Hematopoietic multipotent progenitor cell treated with erythropoietin and hydrocortisone succinate and interleukin-3 and kit ligand, for 15 days (in vitro differentiated cells): ENCODE measurements around the gene MAP2K6.

Experiments used
- DNase-seq: peaks from one replicate; pipeline ENCODE4 v3.0.0-alpha.2; 2015; ENCODE audit warnings: low spot score

The MAP2K6 gene

DNA sequence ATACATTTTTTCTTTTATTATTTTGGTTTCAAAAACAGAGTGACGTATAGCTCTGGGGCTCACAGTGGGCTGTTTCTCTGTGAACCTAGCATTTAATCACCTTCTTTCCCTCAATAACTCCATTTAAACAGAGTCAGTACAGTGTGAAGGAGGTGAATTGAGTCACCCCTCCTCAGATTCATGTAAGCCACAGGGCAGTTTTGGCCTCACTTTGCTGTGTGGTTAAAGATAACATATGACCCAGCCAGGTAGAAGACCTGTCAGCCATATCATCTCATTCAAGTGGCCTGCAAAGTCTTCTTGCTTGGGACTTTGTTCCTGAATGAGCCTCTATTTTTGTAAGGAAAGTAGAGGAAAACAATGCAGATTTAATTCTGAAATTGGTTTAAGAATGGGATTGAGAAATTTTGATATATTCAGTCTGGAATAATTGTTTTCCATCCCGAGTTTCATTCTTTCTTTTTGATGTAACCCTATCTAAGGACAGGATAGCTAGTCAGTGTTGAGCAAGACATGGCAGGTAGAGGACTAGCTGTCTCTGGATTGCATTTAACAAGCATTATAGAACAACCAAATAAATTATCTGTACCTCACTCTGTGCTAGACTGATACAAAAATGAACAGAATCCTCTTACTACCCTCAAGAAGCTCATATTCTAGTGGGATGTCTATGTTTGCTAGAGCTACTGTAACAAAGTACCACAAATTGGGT, 13.1 kb downstream of the MAP2K6 start:
- no peak for DNase-seq

GRCh38 chr17:69428252-69428980, 13.9 kb downstream of the MAP2K6 start:
- DNase-seq = no peak

DNA sequence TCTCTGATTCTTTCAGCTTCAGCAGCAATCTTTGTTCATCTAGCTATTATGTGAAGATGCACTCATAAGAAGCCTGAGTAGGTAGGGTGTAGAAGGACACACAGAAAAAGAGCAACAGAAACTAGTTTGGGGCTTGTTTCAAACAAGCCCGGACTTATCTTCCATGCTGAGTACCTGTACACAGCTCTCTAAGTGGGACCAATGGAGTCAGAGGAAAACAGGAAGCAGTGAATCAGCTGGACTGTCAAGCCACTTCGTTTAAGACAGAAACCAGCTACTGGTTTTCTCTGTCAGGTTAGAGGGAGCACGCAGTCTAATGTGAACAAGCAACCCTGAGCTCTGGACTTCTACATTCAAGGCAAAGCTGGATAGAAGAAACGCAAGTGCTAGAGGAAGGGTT, 16.0 kb downstream of the MAP2K6 start:
- no peak for DNase-seq

DNA sequence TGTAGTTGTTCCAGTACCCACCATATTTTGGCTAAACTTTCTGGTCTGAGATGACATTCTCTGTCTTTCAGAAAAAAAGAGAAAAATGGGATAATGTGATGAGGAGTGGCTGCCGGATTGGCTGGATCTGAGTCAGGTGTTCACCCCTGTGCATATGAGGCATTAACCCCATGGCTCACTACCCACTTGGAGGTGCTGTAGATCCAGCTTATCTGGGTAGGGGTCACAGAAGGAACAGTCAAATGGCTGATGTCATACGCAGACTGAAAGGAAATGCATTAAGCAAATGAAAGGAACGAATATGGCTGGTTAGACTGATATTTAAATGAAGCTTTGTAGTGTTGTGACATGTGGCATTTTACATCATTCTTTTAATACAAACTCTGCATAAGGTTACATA, 17.3 kb downstream of the MAP2K6 start:
- no peak for DNase-seq

GRCh38 chr17:69433093-69433492, 18.6 kb downstream of the MAP2K6 start:
- no peak for DNase-seq

GRCh38 chr17:69434164-69434579, 19.7 kb downstream of the MAP2K6 start:
- no peak for DNase-seq

GRCh38 chr17:69435971-69436696, 21.6 kb downstream of the MAP2K6 start:
- no peak for DNase-seq

DNA sequence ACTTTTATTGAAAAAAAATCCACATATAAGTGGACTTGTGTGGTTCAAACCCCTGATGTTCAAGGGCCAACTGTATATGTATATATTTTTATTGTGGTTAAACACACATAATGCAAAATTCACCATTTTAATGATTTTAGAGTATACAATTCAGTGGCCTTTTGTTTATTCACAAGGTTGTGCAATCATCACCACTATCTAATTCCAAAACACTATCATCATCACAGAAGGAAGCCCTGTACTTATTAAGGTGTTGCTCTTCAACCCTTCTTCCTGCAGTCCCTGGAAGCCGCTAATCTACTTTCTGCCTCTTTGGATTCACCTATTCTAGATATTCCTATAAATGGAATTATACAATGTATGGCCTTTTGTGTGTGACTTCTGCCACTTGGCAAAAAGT, 23.0 kb downstream of the MAP2K6 start:
- no peak for DNase-seq

GRCh38 chr17:69438776-69439175, 24.3 kb downstream of the MAP2K6 start:
- DNase-seq = no peak

DNA sequence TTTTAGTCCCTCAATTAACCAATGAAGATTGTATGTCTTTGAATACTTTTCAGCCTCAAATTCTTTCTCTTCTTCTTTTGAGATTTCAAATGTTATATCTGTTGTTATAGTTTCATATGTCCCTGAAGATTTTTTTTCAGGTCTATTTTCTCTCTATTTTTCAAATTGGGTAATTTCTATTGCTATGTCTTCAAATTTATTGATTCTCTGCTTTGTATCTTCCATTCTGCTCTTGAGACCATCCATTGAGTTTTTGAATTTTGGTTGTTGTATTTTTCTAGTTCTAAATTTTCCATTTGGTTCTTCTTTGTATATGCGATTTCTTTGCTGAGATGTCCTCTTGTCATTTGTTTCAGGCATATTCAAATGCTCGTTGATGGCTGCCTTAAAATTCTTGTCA, 26.7 kb downstream of the MAP2K6 start:
- DNase-seq = no peak

- DNase-seq = no peak
These were observed 28.6 kb downstream of the MAP2K6 start for GRCh38 chr17:69443138-69443537.

DNA sequence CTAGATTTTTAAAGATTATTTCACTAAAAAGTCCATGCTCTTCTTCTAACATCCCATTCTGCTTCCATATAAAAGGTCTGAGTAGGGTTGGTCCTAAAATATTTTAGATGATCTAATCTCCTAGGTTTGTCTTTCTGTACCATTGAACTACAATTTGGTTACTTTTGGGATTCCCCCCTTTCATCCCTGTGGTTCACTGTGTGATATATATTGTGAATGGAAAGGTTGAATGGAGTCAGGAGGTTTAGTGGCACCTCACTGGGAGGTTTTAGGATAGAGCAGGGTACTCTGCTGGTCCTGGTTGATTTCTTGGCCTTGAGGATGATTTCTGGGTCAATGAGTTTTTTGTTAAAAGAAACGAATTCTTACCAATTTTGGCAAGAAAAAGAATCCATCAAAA, 29.5 kb downstream of the MAP2K6 start:
- no peak for DNase-seq

DNA sequence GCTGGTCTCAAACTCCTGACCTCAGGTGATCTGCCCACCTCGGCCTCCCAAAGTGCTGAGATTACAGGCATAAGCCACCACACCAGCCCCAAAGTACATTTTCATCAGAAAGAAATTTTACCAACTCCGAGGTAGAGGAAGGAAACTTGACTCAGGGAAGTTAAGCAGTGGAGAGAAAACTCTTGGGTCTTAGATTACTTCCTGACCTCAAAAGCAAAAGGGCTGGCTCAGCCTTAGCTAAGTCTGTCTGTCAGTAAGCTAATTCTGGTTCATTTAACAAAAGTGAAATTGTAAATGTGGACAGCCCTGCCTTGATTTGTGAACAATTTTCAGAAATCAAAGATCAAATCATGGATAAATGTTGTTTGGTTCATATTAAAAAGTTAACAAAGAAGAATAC, 30.6 kb downstream of the MAP2K6 start:
- DNase-seq = no peak

DNA sequence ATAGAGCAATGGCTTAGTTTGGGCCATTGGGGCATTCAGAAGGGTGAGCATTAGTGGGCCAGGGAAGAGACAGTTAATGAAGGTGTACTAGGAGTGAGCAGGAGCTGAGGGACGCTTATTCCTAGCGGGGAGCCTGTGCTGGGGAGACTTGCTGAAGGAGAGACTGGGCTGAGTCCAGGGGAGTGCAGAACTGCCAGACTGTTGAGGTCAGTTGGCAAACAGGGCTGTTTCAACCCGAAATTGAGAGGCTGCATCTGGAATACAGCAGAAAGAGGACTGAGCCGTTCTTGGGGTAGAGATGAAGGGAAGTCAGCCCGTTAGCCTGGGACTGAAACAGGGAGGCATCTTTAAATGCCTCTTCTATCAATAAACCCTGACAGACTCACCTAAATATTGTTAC, 33.2 kb downstream of the MAP2K6 start:
- no peak for DNase-seq

DNA sequence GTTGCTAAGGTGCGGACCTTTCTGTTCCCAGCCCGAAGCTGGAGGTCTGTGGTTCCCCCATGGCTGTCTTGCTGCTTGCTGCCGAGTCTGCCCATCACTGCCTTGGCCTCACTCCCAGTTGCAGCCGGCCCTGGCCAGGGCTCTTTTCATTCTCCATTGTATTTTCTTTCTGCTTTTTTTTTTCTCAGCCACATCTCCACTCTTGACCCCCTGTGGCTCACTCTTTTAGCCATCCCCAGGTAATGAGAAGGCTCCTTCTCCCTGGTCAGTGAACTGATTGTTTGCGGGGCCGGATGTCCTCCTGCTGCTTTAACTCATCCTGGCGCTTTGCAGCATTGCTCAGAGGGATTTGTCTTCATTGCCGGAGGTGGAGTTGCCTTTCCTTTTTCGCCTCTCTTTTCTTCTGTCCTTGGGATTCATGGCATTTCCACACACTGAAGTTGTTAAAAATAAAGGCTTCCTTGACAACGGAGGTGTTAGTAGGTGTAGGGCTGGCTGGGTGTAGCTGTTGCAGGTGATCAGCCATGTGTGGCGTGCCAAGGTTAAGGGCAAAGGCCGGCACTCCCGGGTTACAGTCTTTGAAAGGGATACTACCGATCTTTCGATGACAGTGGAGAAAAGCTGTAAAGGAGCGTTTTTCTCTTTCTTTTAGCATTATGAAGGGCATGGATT, 34.1 kb downstream of the MAP2K6 start:
- DNase-seq = no peak

DNA sequence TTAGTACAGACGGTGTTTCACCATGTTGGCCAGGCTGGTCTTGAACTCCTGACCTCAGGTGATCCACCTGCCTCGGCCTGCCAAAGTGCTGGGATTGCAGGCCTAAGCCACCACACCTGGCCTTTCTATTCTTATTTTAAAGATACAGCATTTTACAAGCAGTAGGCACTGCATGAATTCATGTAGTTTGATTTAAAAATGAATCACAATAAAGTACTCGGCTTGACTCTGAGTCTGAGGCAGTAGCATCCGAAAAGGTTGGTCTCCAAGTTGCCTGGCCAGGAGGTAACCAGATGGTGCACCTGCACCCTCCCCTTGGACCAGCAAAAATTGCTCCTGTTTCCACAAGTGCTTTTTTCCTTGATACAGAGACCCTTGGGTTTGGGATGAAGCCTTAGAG, 35.6 kb downstream of the MAP2K6 start:
- no peak for DNase-seq

DNA sequence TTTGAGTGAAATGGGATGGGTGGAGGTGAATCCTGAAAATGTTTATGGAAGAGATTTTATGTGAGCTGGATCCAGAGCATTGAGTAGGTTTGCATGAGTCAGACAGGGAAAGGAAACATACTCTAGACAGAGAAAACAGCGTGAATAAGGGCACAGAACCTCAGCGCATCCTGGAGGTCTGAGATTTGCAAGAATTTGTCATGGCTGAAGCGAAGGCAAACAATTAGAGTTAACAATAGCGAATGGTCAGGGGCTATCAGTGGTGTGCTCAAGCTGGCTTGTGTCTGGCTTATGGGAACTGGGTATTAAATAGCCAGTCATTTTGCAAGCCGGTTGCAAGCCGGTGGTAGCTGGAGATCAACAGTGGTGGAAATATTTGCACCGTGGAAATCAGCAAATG, 36.4 kb downstream of the MAP2K6 start:
- DNase-seq = no peak

DNA sequence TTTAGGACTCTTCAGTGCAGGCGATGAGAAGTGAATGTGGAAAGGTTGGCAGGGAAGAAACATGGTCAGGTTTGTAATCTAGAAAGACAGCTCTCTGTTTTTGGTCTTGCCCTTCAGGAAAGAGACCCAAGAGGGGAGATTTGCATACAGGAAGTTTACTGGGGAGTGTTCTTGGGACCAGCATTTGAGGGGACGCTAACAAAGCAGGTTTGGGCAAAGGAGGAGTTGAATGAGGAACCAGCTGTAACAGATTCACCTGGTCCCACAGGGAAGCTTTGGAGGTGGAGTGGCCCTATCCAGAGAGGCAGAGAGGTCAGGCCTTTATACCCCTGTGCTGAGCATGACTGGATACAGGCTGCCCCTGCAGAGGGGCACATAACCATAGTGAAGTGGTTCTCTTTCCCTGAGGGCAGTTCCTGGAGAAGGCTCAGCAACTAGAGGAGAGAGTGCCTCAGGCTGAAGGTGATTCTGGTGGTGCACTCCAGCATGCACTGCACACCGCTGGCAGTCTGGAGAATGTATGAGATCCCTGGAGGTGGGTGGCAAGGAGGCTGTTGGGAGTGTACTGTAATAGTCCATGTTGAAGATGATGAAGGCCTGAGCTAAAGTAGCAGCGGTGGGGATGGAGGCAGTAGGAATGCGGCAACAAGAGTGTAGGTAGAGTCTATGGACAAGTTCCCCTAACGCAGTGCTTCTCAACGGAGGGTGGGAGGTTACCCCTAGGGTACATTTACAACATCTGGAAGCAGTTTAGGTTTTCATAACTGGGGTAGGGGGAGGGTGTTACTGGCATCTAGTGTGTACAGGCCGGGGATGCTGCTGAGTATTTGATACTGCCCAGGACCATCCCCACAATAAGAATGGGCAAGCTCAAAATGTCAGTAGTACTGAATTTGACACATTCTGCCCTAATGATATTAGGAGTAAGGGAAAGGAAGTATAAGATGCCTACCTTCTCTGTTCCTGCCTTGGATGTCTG, 37.2 kb downstream of the MAP2K6 start:
- no peak for DNase-seq

GRCh38 chr17:69452664-69453260, 38.3 kb downstream of the MAP2K6 start:
- DNase-seq = no peak

GRCh38 chr17:69454051-69454450, 39.6 kb downstream of the MAP2K6 start:
- no peak for DNase-seq

- no peak for DNase-seq
These were observed 40.5 kb downstream of the MAP2K6 start for GRCh38 chr17:69455040-69455439.
